Neural progenitor cell (in vitro differentiated cells): Measurements from ENCODE around the gene PRKD3. TPM values are rescaled to one million over a fixed set of nuclear protein-coding genes. Genes with fewer than 3 reads are reported as not detected.

Experiments
- DNase-seq: peaks from one replicate; pipeline ENCODE4 v3.0.0-alpha.2; 2016; ENCODE audit warnings: low spot score
- H2AFZ ChIP-seq: fragments of 200-600 bp; sonication (generic); replicated peaks from 2 replicates; pipeline ENCODE4 v1.6.1; 2016; ENCODE audit warnings: antibody characterized with exemption
- H3F3A ChIP-seq: fragments of 200-600 bp; sonication (generic); 2 replicates; pipeline ENCODE4 v1.6.1; 2016; ENCODE audit warnings: antibody characterized with exemption, low read depth
- H3K27ac ChIP-seq: fragments of 200-600 bp; sonication (generic); 2 replicates; pipeline ENCODE4 v1.5.1; 2016; ENCODE audit warnings: mild to moderate bottlenecking
- H3K27me3 ChIP-seq: fragments of 200-600 bp; sonication (generic); 2 replicates; pipeline ENCODE4 v1.6.1; 2016; ENCODE audit warnings: mild to moderate bottlenecking, moderate library complexity
- H3K36me3 ChIP-seq: fragments of 200-600 bp; sonication (generic); 2 replicates; pipeline ENCODE4 v1.5.1; 2016
- H3K4me1 ChIP-seq: fragments of 200-600 bp; sonication (generic); 2 replicates; pipeline ENCODE4 v1.6.1; 2016; ENCODE audit warnings: mixed run types
- H3K4me2 ChIP-seq: fragments of 200-600 bp; sonication (generic); 2 replicates; pipeline ENCODE4 v1.6.1; 2016
- H3K4me3 ChIP-seq: fragments of 200-600 bp; sonication (generic); 2 replicates; pipeline ENCODE4 v1.5.1; 2016
- H3K79me2 ChIP-seq: fragments of 200-600 bp; sonication (generic); 2 replicates; pipeline ENCODE4 v1.6.1; 2016; ENCODE audit warnings: low read depth
- H3K9ac ChIP-seq: fragments of 200-600 bp; sonication (generic); 2 replicates; pipeline ENCODE4 v1.6.1; 2016
- H3K9me3 ChIP-seq: fragments of 200-600 bp; sonication (generic); 2 replicates; pipeline ENCODE4 v1.5.1; 2016; ENCODE audit warnings: low read depth
- H4K20me1 ChIP-seq: fragments of 200-600 bp; sonication (generic); 2 replicates; pipeline ENCODE4 v1.6.1; 2016; ENCODE audit warnings: low read depth
- H3K27ac Mint-ChIP-seq: 3 replicates; pipeline ENCODE4 v1.8.0; 2021; ENCODE audit warnings: mixed read lengths
- H3K27me3 Mint-ChIP-seq: 2 replicates; pipeline ENCODE4 v1.8.0; 2022; ENCODE audit warnings: low read depth, mild to moderate bottlenecking, inconsistent platforms, moderate library complexity, mixed read lengths; ENCODE audit not compliant: insufficient read depth
- H3K36me3 Mint-ChIP-seq: 3 replicates; pipeline ENCODE4 v1.8.0; 2021; ENCODE audit warnings: mixed read lengths
- H3K4me1 Mint-ChIP-seq: 3 replicates; pipeline ENCODE4 v1.8.0; 2021; ENCODE audit warnings: mixed read lengths
- H3K4me3 Mint-ChIP-seq: 3 replicates; pipeline ENCODE4 v1.8.0; 2021; ENCODE audit warnings: mild to moderate bottlenecking, moderate library complexity, mixed read lengths
- H3K9me3 Mint-ChIP-seq: 3 replicates; pipeline ENCODE4 v1.8.0; 2020; ENCODE audit warnings: mixed read lengths
- EZH2 ChIP-seq: fragments of 200-600 bp; sonication (generic); IDR thresholded peaks from 2 replicates; pipeline ENCODE4 v1.6.1; 2017; ENCODE audit warnings: antibody characterized with exemption, mild to moderate bottlenecking, moderate library complexity
- EZH2phosphoT487 ChIP-seq: fragments of 200-600 bp; sonication (generic); IDR thresholded peaks from 2 replicates; pipeline ENCODE4 v1.6.1; 2017; ENCODE audit warnings: antibody characterized with exemption
- total RNA-seq: library from RNA; depleted of rRNA; stranded (reverse); fragments of >200 nt; gene quantifications from 2 replicates; pipeline ENCODE4 v1.2.3, GENCODE V29; 2015; ENCODE audit warnings: low replicate concordance
- TF ChIP-seq, protein P1 (sequence below): fragments of 200-600 bp; sonication (generic); IDR thresholded peaks from 2 replicates; pipeline ENCODE4 v1.5.1; 2017; ENCODE audit warnings: antibody characterized with exemption, mild to moderate bottlenecking

The PRKD3 gene
- total RNA-seq, 1 donor from 2014 or later, result 95.9 TPM

DNA sequence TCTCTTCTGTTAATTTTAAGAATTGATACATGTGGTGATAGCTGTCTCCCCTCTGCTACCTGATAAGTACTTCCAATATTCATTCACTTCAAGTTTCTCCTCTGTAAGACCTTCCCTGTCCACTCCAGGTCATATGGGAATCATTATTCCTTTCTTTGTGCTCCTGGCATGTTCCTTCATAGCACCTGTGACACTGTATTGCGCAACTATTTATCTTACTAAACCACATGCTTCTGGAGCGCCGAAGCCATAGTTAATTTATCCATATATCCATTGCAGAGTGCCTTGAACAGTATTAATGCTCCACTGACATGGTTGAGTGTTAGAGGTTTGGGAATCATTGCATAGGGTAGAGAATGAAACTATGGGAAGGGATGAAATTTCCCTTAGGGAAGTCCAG lies 7.9 kb upstream of the PRKD3 start:
- TF ChIP-seq, protein P1, sequence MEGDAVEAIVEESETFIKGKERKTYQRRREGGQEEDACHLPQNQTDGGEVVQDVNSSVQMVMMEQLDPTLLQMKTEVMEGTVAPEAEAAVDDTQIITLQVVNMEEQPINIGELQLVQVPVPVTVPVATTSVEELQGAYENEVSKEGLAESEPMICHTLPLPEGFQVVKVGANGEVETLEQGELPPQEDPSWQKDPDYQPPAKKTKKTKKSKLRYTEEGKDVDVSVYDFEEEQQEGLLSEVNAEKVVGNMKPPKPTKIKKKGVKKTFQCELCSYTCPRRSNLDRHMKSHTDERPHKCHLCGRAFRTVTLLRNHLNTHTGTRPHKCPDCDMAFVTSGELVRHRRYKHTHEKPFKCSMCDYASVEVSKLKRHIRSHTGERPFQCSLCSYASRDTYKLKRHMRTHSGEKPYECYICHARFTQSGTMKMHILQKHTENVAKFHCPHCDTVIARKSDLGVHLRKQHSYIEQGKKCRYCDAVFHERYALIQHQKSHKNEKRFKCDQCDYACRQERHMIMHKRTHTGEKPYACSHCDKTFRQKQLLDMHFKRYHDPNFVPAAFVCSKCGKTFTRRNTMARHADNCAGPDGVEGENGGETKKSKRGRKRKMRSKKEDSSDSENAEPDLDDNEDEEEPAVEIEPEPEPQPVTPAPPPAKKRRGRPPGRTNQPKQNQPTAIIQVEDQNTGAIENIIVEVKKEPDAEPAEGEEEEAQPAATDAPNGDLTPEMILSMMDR, result no peak
- TF ChIP-seq EZH2phosphoT487, result no peak
- no peak for TF ChIP-seq EZH2
- Mint-ChIP-seq H3K4me1 (no peaks in the 10 kb centered on the region), H3K36me3 (no peaks in the 10 kb centered on the region), H3K4me3 (no peak overlapping the region), H3K27ac (no peak overlapping the region), H3K9me3 (no peaks in the 10 kb centered on the region), H3K27me3 (peaks cover 2% of the 10 kb centered on the region)
- H3K4me2 ChIP-seq, result no peak overlapping the region
- peaks cover 4% of the 10 kb centered on the region for H3K27me3 ChIP-seq
- no peaks in the 10 kb centered on the region for H3K9me3 ChIP-seq
- no peak overlapping the region for H3K4me3 ChIP-seq
- no peaks in the 10 kb centered on the region for H3K36me3 ChIP-seq
- no peak overlapping the region for H2AFZ ChIP-seq
- no peak overlapping the region for H3K27ac ChIP-seq
- no peaks in the 10 kb centered on the region for H3K79me2 ChIP-seq
- H3K4me1 ChIP-seq, result peaks cover 4% of the 10 kb centered on the region
- H3K9ac ChIP-seq, result no peak overlapping the region
- no peak for DNase-seq
- H3F3A ChIP-seq, result peaks cover under 1% of the 10 kb centered on the region
- H4K20me1 ChIP-seq, result no peaks in the 10 kb centered on the region

DNA sequence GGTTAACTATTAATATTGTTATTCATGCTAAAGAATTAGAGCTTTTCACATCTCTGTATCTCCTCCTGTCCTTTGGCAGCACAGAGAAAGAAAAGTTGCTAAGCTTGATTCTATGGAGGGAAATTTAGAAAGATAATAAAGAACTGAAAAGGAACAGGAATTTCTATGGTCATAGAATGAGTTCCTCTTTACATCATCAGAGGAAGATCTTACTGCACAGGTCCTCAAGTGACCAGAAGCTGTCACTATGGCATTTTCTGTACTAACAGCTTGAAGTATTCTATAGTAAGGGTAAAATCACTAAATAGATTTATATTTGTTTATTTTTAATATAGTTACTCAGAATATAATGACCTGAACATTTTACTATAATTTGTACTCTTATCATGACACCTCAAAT lies 6.0 kb upstream of the PRKD3 start:
- no peaks in the 10 kb centered on the region for H3K36me3 Mint-ChIP-seq
- Histone ChIP-seq H3K36me3 (no peaks in the 10 kb centered on the region), H4K20me1 (no peaks in the 10 kb centered on the region), H3K4me2 (no peak overlapping the region), H3K4me3 (no peak overlapping the region), H3K27ac (no peak overlapping the region), H3K79me2 (no peaks in the 10 kb centered on the region), H3F3A (peaks cover 12% of the 10 kb centered on the region), H3K4me1 (peaks cover 4% of the 10 kb centered on the region), H3K27me3 (peaks cover 23% of the 10 kb centered on the region), H2AFZ (no peak overlapping the region), H3K9ac (no peak overlapping the region), H3K9me3 (no peaks in the 10 kb centered on the region)
- H3K9me3 Mint-ChIP-seq, result no peaks in the 10 kb centered on the region
- TF ChIP-seq EZH2phosphoT487 (no peak), EZH2 (no peak)
- TF ChIP-seq, protein P1, result no peak
- no peak overlapping the region for H3K27ac Mint-ChIP-seq
- H3K27me3 Mint-ChIP-seq, result peaks cover 4% of the 10 kb centered on the region
- no peak overlapping the region for H3K4me3 Mint-ChIP-seq
- H3K4me1 Mint-ChIP-seq, result no peaks in the 10 kb centered on the region
- no peak for DNase-seq

DNA sequence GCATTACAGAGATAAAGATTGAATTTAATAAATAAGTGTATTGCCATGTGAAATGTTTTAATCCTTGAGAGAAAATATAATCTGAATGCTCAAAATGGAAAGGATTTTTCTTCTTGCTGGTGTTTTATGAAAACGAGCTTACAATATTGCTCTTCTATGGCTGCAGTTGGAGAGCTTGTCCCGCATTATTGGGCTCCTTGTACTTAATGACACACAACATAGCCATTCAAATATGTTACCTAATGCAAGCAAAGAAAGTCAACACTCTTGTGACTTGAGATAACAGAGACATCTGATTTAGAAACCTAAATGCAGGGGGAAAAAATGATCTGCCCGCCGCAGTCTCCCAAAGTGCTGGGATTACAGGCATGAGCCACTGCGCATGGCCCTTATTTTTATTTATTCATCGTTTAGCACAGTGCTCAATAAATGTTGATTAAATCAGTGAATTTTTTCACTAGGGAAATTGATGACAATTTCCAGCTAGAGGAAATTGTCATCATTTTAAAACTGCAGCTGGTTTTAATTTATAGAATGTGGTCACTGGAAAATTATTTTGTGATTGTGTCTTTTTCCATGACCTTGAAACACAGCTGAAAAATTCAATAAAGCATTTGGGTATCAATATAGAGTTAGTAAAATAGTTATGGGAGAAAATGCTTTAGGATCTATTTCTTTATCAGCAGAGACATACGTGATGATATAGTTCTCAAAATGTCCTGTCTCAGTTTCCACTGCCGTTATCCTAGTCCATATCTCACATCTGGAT lies 2.4 kb upstream of the PRKD3 start:
- Histone ChIP-seq H3K4me2 (no peak overlapping the region), H3F3A (peaks cover 32% of the 10 kb centered on the region), H3K4me3 (no peak overlapping the region), H3K79me2 (peaks cover 21% of the 10 kb centered on the region), H3K9ac (no peak overlapping the region), H3K36me3 (no peaks in the 10 kb centered on the region), H2AFZ (no peak overlapping the region), H3K27ac (no peak overlapping the region), H4K20me1 (peaks cover 14% of the 10 kb centered on the region), H3K4me1 (peaks cover 15% of the 10 kb centered on the region), H3K27me3 (peaks cover 33% of the 10 kb centered on the region), H3K9me3 (no peaks in the 10 kb centered on the region)
- TF ChIP-seq, protein P1, result no peak
- TF ChIP-seq EZH2phosphoT487 (no peak), EZH2 (no peak)
- Mint-ChIP-seq H3K27me3 (peaks cover 8% of the 10 kb centered on the region), H3K27ac (no peak overlapping the region), H3K9me3 (peaks cover 3% of the 10 kb centered on the region), H3K36me3 (peaks cover 3% of the 10 kb centered on the region), H3K4me3 (no peak overlapping the region), H3K4me1 (peaks cover 15% of the 10 kb centered on the region)
- DNase-seq, result no peak
